NCI-H226 (cell line): Measurements from ENCODE around the gene OLFML2B.
"Not testable (repeated sequence)": the region's sequence is repeated elsewhere in the genome, so short reads cannot be mapped to it uniquely, and the experiment has no call there.

Source experiments
- DNase-seq: peaks from one replicate; pipeline ENCODE4 v3.0.0-alpha.2; 2015

OLFML2B gene

GRCh38 chr1:162023547-162024501, at the start of gene OLFML2B:
OLFML2B (minus strand) TSS chr1:162023869; CDS start chr1:162023430, 439 bp downstream.
- DNase-seq, result peak; percentile 74

GRCh38 chr1:162072740-162073139, 49.1 kb upstream of the OLFML2B start:
- DNase-seq, result no peak

DNA sequence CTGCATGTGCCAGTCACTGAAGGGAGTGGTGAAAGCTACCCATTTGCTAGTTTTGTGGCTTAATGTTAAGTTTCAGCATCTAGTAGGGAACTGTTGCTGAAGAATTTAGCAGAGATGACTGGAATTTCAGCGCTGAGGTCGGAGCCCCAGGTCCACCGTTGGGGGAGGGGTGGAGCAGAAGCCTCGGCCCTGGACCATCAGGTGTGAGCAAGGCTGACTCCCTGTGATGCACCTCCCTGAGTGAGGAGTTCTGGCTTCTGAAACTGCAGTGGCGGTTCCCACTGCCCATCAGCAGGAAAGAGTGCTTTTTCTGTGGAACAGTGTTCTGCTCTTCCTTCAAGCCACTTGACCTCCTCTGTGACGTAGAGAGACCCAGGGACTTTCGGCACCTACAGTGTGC, 47.2 kb upstream of the OLFML2B start:
- no peak for DNase-seq

- DNase-seq, result no peak
Observed at GRCh38 chr1:162070094-162070748, 46.6 kb upstream of the OLFML2B start.

DNA sequence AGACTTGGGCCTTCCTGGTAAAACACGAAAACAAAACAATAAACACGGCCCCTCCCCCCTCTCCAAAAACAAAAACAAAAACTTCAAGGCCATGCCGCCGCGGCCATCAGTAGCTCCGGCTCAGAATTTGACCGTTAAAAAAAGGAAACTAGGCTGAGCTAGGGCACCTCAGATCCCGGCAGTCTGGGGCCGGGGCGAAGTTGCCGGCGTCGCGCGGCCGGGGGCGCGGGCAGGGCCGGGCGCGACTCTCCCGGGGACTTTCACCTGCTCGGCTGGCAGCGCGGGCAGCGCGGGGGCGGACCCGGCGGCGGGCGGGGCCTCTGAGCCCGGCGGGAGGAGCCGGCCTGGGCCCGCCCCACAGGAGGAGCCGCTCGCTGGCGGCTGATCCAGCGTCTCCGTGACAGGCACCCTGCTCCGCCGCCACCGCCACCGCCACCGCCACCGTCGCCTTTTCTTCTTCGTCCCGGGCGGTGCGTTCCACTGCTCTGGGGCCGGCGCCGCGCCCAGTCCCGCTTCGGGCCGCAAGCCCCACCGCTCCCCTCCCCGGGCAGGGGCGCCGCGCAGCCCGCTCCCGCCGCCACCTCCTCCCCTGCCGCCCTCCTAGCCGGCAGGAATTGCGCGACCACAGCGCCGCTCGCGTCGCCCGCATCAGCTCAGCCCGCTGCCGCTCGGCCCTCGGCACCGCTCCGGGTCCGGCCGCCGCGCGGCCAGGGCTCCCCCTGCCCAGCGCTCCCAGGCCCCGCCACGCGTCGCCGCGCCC, 45.8 kb upstream of the OLFML2B start, which contains the start of gene NOS1AP:
Gene NOS1AP, plus strand, starts transcription at position 358 of the 760 bp plus-strand sequence. CDS start 487 bp downstream, outside the sequence.
- peak; percentile 48 for DNase-seq

DNA sequence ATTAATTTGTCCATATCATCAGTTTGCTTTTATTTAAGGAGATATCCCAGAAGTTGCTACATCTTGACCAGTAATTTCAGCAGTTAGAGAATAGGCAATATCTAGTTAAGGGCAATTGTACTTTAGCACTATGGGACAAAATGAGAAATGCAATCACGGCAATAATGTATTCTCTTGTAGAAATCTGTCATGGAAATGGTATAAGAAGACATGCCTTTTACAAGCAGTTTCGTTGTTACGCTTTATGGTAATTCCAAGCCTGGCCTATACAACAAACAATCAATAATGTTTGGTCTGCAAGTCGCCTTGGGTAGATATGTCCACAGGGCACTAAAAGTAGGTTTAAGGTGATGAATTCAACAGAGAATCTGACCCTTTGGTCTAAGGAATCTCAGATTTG, 44.6 kb upstream of the OLFML2B start:
- DNase-seq, result no peak

GRCh38 chr1:162067466-162067865, 43.8 kb upstream of the OLFML2B start:
- DNase-seq, result no peak

GRCh38 chr1:162066836-162067235, 43.2 kb upstream of the OLFML2B start:
- not testable (repeated sequence) for DNase-seq

DNA sequence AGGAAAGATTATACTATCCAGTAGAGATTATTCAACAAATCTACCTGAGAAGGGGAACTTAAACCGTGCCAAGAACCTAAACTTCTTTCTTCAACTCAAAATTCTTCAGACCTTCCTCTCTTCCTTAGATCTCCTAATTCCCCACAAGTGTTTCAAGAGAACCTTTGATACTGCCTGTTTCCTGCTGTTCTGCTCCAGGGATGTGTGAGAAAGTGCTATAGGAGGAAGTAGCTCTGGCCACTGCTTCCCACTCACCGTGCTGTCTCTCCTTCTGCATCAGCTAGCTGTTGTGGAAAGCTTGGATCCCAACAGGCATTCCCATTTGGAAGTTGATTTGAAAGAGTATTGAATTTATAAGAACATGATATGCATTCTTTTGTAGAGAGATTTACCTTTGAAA, 41.3 kb upstream of the OLFML2B start:
- no peak for DNase-seq

- peak; percentile 20 for DNase-seq
Observed at GRCh38 chr1:162062542-162063015, 38.9 kb upstream of the OLFML2B start.

DNA sequence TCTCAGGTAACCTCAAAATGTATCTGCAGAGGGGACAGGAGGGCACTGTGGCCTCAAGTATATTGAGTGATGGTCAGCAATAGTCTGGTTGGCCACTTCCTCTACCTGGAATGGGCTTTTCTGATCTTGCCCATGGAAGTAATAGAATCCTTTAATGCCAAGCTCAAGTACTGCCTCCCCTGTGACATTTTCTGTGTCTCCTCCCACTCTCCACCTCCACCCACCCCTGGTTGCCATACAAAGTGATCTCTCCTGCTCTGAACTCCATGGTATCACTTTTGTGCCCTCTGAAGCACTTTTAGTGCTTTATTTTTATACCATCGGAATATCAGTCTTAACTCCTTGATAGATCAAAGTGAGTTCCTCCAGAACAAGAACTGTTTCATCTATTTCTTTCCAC, 36.6 kb upstream of the OLFML2B start:
- DNase-seq, result no peak

DNA sequence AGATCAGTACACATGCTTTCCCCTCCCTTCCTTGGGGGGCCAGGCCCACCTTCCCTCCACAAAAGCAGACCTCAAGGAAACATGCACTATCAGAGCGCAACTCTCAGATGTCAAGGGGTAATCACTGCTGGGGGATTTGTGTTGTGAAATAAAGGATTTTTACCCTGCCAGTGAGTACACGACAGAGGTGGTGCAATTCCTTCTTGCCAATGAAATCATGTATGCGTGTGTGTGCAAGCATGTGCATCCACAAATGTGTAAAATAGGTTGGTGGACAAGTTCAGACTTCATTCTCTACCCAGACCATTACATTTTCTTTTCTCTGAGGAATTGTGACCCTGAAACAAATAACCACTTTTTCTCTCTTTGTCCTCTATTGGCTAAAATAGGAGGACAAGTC, 36.1 kb upstream of the OLFML2B start:
- DNase-seq, result no peak

- DNase-seq, result no peak
Observed at GRCh38 chr1:162056579-162056978, 32.9 kb upstream of the OLFML2B start.

DNA sequence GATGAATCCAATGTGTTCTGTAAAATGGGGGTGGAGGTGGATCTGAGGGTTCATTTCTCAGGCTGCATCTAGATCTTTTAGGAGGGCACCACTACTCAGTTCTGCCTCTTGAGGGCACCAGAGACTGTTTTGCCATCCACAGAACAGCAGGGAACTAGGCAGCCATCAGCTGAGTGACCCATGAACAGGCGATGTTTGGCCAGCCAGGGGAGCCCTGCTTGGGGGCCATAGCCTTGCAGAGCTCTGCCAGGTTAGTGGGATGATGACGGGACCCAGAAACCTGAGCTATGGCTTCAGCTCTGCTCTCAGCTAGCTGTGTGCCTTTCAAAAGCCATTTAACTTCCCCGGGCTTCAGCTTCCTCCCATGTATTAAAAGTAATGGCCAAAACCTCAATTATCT, 32.4 kb upstream of the OLFML2B start:
- peak; percentile 67 for DNase-seq

- DNase-seq, result peak; percentile 92
Observed at GRCh38 chr1:162055062-162055461, 31.4 kb upstream of the OLFML2B start.

- not testable (repeated sequence) for DNase-seq
Observed at GRCh38 chr1:162053949-162054348, 30.3 kb upstream of the OLFML2B start.

DNA sequence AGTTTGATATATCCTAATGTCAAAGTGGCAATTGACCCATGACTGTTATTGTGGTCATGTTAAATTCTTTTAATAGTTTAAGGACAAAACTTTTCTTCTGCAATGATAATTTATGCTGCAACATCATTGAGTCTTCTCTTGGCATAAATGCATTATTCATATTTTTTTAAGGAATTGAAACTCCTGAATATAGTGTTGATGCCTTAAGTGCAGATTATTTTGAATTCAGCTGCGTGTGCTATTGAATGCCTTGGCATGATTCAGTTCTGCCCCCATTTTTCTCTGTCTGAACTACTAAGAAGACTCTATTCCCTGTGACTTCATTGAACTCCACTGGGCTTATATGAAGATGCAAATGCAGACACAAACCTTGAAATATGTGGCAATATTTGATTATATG, 23.3 kb upstream of the OLFML2B start:
- DNase-seq, result no peak

GRCh38 chr1:162042361-162042760, 18.7 kb upstream of the OLFML2B start:
- DNase-seq, result no peak

DNA sequence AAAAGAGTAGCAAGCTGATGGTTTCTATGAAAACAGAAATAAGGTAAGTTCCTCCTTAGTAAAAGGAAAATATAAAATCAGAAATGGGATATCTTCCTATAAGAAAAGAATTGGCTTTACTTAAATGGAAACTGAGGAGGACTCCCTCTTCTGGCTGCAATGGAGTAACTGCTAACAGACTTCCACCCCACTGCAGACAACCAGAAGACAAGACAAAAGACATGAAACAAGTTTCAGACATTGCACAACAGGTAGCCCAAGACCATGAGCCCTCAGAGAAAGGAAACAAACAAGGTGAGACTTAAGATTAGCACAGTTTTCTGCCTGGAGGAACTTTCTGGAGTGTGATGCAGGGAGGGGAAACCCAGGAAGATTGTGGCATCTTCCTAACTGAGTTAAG, 17.0 kb upstream of the OLFML2B start:
- DNase-seq, result no peak

GRCh38 chr1:162040001-162040400, 16.3 kb upstream of the OLFML2B start:
- no peak for DNase-seq

GRCh38 chr1:162038624-162039023, 15.0 kb upstream of the OLFML2B start:
- no peak for DNase-seq

DNA sequence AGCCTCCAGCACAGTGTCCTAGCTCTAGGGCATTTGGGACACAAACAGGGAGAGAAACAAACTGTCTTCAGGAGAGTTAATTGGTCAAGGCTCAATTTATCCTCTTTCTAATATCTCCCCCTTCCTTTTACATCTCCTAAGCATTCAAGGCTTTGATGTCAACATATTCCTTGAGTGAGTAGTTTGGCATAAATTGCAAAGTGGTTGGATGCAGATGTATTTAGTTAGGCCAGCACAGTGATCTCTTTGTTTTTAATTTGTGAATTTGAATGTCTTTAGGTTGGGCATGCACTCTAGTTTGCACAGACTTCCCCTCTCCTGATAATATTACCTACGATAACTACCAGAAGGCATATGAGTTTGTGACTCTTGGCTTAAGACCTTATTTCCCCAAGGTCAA, 12.5 kb upstream of the OLFML2B start:
- no peak for DNase-seq

- DNase-seq, result peak; percentile 66
Observed at GRCh38 chr1:162035241-162035640, 11.6 kb upstream of the OLFML2B start.
